Kidney capillary endothelial cell (primary cell): ENCODE data around the gene RPAP2.
A peak's percentile ranks its signal among the peaks of the same experiment; 100 is the strongest.
"Not testable (repeated sequence)": the region's sequence is repeated elsewhere in the genome, so short reads cannot be mapped to it uniquely, and the experiment has no call there.

ENCODE experiments used
- DNase-seq: peaks from one replicate; pipeline ENCODE4 v3.0.0-alpha.2; 2018; ENCODE audit warnings: low spot score

RPAP2 gene

DNA sequence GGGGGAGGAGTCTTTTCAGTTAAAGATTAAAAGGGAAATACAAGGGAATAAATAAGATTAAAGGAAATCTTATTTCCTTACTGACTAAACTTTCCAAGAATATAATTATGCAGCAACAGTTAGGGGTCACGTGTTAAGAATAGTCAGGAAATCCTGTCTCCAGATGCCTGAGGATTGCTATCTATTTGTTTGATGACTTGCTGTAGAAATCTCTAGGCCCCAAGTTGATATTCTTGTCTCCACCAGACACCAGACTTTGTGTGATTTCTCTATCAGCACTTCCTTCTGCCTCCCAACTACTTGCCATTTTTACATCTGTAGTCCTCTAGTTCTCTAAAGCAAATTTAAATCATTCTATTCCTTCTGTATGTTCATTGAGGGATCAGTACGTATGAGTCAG, 77.5 kb downstream of the RPAP2 start:
- peak; percentile 26 for DNase-seq

DNA sequence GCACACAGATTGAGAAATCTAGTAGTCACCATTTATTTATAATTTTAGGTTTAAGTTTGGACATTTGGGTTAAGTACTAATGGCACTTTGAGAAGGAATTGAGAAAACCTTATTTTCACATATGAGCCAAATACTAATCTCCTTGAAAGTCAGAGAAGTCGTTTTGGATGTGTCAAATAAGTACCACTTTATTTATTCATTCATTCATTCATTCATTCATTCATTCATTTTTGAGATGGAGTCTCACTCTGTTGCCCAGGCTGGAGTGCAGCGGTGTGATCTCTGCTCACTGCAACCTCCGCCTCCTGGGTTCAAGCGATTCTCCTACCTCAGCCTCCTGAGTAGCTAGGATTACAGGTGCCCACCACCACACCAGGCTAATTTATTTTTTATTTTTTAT, 79.1 kb downstream of the RPAP2 start:
- not testable (repeated sequence) for DNase-seq

DNA sequence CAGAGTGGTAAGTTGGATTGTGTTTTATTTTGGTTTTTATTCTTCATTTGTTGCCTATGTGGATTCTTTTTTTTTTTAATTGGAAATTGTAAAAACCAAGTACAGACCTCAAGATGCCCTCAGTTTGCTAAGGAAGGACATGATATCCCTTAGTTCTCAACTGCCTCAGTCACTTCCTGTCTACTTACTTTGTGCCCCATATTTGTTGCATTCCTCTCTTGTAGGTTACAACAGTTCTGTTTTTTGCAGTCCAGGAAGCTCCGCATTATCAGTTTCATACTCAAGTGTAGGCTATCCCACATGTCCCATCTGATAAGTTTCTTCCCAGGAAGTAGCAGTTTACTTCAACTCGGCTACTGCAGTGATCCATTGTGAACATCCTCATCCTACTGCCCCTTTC, 82.0 kb downstream of the RPAP2 start:
- no peak for DNase-seq

DNA sequence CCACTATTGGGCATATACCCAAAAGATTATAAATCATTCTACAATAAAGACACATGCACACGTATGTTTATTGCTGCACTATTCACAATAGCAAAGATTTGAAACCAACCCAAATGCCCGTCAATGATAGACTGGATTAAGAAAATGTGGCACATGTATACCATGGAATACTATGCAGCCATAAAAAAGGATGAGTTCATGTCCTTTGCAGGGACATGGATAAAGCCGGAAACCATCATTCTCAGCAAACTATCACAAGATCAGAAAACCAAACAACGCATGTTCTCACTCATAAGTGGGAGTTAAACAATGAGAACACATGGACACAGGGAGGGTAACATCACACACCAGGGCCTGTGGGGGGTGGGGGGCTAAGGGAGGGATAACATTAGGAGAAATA, 95.1 kb downstream of the RPAP2 start:
- not testable (repeated sequence) for DNase-seq

DNA sequence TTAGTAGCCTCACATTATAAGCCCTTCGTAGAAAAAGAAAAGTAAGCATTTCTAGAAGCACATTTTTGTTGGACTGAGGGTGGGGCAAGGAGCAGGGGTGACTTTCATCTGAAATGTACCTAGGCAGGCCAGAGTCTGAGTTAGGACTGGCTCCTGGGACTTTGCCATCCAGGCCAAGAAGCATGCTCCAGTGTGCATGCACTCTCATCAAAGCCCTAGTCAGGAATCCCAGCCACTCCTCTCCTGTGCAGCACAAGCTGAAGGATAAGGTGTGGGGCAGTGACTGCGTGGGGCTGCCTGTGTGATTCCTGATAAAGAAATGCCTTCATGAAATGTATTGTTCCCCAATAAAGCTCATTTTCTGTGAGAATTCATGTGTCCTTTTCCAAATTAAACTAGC, 99.7 kb downstream of the RPAP2 start:
- no peak for DNase-seq

DNA sequence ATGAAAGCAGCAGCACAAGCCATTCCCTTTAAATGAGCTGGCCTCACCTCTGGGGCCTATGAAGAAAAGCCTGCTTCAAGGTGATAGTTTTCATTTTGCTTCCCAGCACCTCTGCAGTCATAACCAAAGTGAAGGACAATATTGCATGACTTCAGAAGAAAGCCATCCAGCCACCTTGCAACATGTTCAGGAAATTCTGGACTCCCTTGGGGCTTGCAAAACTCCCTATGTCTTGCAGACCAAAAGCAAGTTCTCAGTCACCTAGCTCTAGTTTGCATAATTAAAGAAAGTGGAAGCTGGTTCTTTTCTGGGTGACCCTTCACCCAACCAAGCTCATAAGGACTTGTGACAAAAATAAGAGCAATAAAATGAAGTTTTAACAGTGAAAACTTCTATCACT, 100.2 kb downstream of the RPAP2 start:
- no peak for DNase-seq

DNA sequence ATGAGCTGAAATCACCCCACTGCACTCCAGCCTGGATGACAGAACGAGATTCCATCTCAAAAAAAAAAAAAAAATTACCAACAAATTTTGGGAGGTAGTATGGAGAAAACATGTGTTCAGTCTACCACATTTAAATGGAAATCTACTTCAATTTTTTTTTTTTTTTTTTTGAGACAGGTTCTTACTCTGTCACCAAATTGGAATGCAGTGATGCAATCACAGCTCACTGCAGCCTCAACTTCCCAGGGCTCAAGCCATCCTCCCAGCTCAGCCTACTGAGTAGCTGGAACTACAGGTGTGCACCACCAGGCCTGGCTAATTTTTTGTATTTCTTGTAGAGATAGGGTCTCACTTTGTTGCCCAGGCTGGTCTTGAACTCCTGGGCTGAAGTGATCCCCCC, 105.8 kb downstream of the RPAP2 start:
- no peak for DNase-seq

DNA sequence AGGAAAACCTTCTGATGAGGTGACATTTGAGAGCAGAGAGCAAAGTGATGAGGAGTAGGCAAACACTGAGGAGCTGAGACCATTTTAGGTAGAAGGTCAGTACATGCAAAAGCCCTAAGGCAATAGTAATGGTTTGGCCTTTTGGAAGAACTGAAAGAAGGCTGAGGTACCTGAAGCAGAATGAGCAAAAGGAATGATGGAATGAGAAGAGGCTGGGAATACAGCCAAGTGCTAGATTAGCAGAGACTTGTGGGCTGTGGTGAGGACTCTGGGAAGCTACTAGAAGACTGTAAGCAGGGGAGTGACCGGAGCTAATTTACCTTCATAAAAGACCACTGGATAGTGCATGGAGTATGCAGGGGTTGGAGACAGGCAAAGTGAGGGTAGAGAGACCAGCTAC, 110.0 kb downstream of the RPAP2 start:
- DNase-seq = no peak

DNA sequence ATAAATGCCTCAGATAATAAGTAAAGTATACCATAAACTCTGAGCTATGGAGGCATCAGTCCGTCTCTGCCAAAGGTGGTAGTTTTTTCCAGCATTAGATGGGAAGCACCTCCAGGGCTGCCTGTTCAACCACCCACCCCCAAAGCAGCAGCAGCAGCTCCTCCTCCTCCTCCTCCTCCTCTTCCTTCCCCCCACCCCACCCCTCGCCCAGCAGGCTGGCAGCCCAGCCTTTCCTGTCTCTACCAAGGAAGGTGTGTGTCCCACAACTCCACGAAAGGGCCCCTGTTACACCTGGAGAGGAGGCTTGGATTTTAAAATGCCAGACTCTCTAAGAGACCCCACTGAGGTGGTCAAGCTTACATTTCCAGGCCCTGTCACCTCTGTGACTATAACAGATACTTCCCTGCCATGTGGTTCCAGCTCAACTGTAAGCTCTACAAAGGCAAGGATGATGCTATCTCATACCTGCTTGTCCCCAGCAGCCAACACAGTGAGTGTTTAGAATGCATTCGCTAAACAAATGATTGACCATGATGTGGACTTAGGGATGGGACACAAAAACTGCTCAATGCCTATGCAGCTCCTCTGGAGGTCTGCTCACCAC, 111.2 kb downstream of the RPAP2 start:
- DNase-seq = no peak

DNA sequence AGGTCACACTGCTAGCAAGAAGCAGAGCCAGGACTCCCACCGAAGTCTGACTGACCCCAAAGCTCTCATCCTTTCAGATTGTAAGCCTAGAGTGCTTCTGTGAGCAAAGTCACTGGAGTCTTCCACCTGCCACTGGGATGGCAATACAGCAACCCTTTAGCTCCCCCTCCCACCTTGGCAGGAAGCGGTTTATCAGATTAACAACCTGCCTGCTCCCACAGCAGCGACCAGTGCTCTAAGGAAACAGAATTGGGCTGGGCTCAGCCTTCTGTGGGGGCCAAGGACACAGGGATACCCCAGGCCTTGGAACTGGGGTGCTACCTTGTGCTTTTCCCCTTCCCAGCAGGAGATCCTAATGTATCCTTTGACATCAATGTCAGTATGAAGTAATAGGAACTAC, 111.8 kb downstream of the RPAP2 start:
- DNase-seq = no peak

DNA sequence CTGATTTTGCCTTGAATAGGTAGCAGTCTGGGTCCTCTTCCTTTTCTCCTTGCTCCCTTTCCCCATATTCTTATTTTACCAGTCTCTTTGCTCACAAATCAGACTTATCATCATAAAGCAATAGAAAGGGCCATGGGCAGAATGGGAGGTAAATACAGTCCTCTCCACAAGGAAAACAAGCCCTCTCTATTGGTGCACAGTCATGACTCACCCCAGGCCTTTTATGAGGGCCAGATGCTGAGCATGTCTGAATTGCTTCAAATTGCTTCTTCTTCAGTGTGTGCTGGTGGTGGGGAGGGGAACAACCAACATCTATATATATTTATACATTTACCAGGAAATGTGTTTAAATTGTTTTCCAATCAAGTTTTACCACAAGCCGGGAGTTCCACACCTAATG, 112.7 kb downstream of the RPAP2 start:
- DNase-seq = no peak

DNA sequence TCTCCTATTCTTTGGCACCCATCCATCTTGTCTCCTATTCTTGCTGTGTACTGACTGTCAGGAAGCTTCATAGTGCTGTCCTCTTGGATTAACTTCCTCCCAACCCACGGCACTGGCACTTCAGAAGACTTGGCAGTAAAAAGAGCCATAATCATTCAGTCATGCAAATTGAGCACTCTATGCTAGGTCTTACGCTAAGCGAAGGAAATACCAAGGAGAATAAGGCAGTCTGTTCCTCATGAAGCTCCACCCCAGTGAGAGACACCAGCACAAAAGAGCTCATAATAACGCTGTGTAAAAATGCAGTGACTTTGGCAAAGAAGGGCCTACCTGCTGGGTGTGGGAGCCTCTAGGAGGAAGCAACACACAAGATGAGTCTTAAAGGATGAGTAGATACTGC, 120.8 kb downstream of the RPAP2 start:
- no peak for DNase-seq

DNA sequence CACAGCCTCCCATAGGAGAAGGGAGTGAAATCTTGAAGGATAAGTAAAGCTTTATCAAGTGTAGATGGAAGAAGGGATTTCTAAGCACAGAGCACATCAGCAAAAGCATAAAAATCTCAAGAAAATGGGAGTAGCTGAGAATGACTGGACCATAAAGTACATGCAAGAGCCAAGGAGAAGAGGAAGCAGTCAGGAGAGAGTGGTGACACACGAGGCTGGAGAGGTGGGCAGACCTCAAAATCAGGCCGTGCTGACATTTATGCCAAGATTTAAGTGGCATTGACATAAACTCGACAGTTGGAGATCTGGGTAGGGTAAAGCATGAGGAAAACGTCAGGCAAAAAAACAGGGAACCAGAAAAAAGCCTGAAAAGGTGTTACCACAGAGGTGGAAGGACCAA, 125.5 kb downstream of the RPAP2 start:
- no peak for DNase-seq

DNA sequence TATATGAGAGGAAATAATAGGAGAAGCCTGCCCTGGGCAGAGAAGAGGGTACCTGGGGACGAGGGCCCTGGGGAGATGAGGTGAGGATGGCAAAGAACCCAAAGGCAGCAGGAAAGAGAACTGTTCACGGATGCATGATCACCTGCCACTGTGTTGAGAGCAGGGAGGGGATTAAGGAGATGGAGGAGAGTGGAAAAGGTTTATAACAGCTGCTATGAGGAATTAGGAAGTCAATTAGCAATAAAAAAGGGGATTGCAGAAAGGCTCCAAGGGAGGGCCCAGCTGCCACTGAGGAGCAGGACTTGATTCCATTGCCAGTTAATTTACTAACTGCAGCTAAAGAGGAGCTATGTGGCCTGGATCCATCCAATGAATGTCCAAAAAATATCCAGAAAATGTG, 126.8 kb downstream of the RPAP2 start:
- DNase-seq = no peak

DNA sequence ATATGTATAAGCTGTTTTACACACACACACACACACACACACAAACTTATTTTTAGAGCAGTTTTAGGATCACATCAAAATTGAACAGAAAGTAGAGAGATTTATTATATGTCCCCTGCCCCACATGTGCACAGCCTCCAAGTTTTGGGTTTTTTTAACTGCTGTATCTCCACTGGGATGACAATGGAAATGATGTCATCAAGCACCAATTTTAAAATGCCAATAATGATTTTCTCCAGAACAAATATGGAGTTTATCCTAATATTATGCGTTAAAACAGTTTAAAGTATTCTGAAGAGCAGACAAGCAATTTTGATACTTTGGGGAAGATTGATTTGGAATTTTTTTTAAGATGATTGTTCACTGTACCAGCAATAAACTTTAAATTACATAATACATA, 131.2 kb downstream of the RPAP2 start:
- no peak for DNase-seq

DNA sequence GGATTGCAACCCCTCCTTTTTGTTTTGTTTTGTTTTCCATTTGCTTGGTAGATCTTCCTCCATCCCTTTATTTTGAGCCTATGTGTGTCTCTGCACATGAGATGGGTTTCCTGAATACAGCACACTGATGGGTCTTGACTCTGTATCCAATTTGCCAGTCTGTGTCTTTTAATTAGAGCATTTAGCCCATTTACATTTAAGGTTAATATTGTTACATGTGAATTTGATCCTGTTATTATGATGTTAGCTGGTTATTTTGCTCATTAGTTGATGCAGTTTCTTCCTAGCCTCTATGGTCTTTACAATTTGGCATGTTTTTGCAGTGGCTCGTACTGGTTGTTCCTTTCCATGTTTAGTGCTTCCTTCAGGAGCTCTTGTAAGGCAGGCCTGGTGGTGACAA, 135.7 kb downstream of the RPAP2 start:
- DNase-seq = not testable (repeated sequence)

DNA sequence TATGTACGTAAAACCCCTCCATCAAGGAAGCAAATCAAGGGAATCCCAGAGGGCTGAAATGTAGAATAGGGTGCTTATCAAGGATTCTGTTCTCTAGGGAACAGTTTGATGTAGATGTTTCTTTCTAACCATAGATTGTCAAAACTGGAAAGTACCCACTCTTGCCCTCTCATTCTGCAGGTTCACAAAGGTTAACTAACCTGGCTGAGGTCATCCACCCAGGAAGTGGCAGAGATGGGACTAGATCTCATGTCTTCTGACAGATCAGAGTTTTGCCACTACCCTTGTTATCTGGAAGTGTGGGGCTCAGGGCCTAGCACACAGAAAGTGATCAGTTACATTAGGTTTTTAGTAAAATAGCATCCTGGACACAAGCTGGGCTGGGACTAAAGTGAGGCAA, 140.4 kb downstream of the RPAP2 start:
- no peak for DNase-seq

DNA sequence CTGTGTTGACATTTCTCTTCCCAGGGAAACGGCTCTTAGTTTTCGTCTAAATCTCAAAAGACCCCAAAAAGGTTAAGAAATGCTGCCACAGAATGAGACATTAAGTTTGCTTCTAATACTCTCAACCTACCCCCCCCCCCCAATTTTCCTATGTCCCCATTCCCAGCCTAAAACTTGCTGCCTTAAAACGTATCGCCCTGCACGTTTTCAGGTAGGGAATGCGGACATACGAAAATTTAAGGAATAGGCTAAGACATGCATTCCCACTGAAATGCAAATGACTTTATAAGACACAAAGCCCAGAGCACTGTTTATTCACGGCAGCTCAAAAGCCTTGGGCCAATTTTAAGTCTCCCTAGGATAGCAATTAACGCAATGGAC, 142.4 kb downstream of the RPAP2 start:
- DNase-seq = no peak

DNA sequence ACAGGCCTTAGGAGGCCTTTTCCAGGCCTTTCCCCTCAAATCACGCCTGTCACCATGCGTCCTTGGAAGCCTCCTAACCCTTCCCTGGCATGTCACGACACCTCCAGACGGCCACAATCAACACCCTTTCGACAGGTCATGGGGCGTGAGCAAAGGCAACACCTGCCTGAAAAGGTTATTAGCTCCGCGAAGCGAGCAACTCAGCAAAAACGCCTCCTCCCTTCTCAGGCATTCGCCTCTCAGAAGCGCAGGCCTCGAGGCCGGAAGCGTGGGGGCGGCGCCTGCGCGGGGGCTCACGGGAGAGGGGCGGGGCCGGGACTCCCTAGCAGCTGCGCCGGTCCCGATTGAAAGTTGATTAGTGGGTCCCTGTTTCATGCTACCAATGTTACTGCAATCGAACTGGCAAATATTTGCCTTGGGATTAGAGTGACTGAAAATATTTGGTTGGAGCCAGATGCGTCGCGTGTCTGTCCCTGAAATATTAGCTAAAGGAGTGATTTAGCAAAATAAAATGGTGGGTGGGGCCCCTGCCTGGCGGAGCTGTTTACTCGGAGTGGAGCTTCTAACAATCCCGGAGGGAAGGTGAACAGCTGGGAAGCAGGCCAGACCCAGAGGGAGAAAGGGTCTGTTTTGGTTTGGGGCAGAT, 143.0 kb downstream of the RPAP2 start:
- no peak for DNase-seq

DNA sequence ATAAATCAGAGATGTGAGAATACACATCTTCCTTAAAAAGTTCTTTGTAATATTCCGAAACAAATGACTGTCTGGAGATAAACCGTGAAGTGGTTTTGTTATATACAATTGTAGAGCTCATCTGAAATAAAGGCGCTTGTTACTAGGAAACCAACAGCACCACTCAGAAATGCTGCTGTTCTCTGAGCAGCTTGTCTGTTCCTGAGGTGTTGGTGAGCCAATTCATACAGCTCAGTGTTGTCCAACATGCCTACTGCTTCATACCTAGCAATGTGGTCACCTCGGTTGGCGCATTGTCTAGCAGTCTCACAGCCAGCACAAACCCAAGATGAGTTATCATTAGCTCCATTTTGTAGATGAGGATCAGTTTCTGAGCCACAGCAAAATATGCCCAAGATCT, 143.5 kb downstream of the RPAP2 start:
- DNase-seq = no peak

DNA sequence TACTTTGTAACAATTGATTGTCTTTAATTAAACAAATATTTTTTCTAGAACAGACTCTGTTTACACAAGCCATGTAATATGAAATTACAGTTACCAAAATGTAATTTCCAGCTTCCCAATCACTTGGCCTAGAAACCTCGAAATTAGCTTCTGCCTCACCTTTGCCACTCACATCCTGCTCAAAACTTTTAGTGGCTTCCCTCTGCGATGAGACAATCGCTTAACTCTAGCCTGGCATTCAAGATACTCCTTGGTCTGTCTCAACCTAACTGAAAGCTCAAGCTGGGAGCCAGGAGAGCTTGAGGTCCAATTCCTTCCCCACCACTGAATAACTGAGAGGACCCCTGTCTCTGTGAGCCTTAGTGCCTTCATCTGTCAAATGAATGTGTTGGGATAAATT, 145.0 kb downstream of the RPAP2 start:
- no peak for DNase-seq

DNA sequence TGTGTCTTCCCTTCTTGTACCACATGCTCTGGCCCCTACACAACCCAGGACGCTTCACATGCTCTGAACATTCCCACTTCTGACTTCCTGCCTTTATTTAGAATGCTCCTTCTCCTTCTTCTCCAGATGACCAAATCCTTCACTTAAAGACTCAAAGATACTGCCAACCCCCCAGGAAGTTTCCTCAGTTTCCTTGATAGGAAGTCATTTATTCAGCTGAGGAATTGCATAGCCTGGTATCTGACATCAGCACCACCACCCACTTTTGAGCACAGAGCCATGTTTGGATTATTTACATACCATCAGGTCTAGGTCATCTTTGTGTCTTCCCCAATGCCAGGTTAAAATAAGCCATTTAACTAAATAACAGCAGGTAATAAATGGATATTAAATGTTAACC, 145.5 kb downstream of the RPAP2 start:
- DNase-seq = peak; percentile 17

DNA sequence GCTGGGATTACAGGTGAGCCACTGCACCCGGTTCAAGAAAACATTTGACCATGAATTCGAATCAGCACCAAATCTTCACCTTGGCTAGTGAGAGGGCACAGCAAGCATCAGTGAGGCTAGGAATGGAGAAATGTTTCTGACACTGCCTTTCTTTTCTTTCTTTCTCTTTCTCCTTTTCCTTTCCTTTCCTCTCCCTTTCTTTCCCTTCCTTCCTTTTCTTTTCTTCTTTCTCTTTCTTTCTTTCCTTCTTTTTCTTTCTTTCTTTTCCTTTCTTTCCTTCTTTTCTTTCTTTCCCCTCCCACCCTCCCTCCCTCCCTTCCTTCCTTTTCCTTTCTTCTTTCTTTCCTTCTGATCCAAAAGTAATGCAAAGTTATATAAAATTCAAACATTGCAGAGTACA, 147.0 kb downstream of the RPAP2 start:
- no peak for DNase-seq

DNA sequence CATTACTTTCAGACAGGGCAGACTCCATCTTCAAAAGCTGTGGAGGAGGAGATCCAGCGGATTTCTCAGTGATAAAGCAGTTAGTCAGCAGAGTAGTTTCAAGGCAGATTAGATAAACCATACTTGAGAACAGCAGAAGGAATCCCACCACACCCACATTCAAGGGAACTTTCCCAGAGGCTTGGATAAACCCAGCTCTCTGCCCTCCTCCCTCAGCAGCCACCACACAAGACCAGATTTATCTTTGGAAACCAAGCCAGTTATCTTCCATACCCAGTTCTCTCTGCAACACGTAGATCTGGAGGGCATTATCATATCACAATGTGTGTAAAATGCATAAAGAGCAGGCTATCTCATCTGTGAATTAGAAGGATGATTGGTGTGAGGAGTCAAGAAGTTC, 147.7 kb downstream of the RPAP2 start:
- no peak for DNase-seq
